ENCODE measurements around the gene PHOX2A.

The PHOX2A gene

GRCh38 chr11:72243173-72244059 is 560 bp downstream of the PHOX2A start:
- TF ChIP-seq, protein P1, sequence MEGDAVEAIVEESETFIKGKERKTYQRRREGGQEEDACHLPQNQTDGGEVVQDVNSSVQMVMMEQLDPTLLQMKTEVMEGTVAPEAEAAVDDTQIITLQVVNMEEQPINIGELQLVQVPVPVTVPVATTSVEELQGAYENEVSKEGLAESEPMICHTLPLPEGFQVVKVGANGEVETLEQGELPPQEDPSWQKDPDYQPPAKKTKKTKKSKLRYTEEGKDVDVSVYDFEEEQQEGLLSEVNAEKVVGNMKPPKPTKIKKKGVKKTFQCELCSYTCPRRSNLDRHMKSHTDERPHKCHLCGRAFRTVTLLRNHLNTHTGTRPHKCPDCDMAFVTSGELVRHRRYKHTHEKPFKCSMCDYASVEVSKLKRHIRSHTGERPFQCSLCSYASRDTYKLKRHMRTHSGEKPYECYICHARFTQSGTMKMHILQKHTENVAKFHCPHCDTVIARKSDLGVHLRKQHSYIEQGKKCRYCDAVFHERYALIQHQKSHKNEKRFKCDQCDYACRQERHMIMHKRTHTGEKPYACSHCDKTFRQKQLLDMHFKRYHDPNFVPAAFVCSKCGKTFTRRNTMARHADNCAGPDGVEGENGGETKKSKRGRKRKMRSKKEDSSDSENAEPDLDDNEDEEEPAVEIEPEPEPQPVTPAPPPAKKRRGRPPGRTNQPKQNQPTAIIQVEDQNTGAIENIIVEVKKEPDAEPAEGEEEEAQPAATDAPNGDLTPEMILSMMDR (IDR thresholded peaks at IDR 0.05; ENCODE audit: control insufficient read depth, extremely low read depth, insufficient read depth) = no peak
- DNase-seq (ENCODE audit: low read depth) = no peak
- H3K4me3 ChIP-seq (ENCODE audit: low read depth, low read length) = no peak overlapping the region

GRCh38 chr11:72242141-72242540 is 1.8 kb downstream of the PHOX2A start:
- H3K4me3 ChIP-seq (ENCODE audit: low read depth, low read length) = no peak overlapping the region
- TF ChIP-seq, protein P1 (IDR thresholded peaks at IDR 0.05; ENCODE audit: control insufficient read depth, extremely low read depth, insufficient read depth) = no peak
- no peak for DNase-seq (ENCODE audit: low read depth)

- TF ChIP-seq, protein P1 (IDR thresholded peaks at IDR 0.05; ENCODE audit: control insufficient read depth, extremely low read depth, insufficient read depth) = no peak
- no peak overlapping the region for H3K4me3 ChIP-seq (ENCODE audit: low read depth, low read length)
- DNase-seq (ENCODE audit: low read depth) = no peak
Observed at GRCh38 chr11:72241291-72241781, 2.6 kb downstream of the PHOX2A start.

DNA sequence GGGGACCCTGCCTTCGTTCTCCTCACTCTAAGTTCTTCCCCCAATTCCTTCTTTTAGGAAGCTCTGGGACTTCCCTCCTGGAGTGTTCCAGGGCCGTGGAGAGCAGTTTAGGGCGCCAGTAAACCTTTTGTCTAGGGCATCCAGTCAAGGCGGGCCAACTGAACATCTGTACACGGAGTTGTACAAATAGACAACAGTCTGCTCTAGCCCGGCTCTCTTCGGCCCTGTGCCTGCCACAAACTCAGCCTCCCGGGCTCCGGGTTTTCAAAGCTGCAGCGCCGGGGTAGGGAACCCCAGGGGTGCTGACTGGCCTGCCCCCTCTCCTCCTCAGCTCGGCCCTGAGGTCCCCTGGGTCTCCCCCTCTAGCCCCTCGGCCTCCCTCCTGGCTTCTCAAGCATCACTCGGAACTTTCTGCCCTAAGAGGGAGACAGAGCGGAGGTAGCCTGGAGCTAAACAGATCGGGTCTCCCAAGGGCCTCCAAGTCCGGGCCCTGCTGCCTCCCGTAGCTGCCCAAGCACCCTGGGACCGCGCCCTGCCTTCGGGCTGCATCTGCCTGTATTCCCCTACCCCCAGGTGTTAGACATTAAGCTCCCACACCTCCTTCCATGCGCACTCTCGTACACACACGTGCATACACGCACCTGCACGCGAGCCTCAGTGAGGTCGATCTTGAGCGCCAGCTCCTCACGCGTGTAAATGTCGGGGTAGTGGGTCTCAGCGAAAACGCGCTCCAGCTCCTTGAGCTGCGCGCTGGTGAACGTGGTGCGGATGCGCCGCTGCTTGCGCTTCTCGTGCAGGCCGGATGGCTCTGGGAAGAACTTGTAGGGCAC is 3.3 kb downstream of the PHOX2A start:
- no peak for DNase-seq (ENCODE audit: low read depth)
- H3K4me3 ChIP-seq (ENCODE audit: low read depth, low read length) = no peak overlapping the region
- TF ChIP-seq, protein P1 (IDR thresholded peaks at IDR 0.05; ENCODE audit: control insufficient read depth, extremely low read depth, insufficient read depth) = no peak

DNA sequence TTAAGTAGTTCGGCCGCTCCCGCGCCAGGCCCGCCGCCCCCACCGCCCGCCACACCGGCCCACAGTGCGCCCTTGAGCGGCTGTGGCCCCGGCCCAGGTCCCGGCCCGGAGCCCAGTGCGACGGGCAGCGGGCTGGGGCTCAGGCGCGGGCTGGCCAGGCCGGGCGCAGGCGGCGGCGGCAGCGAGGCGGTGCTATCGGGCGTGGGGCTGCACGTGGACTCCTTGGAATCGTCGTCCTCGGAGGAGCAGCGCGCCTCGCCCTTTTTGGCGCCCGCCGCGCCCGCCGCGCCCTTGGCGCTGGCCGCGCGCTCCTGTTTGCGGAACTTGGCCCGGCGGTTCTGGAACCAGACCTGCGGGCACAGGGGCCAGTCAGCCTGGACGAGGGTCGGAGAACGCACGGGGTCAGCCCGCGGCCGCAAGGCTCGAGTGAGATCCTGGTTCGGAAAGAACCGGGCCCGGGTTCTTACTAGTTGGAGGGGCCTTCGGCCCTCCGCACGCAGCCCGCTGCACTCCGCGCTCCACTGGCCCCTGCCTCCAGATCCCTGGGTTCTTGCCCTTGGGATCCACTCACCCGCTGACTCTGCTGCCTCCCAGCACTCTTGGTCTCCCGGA is 4.0 kb downstream of the PHOX2A start:
- H3K4me3 ChIP-seq (ENCODE audit: low read depth, low read length) = no peak overlapping the region
- DNase-seq (ENCODE audit: low read depth) = no peak

DNA sequence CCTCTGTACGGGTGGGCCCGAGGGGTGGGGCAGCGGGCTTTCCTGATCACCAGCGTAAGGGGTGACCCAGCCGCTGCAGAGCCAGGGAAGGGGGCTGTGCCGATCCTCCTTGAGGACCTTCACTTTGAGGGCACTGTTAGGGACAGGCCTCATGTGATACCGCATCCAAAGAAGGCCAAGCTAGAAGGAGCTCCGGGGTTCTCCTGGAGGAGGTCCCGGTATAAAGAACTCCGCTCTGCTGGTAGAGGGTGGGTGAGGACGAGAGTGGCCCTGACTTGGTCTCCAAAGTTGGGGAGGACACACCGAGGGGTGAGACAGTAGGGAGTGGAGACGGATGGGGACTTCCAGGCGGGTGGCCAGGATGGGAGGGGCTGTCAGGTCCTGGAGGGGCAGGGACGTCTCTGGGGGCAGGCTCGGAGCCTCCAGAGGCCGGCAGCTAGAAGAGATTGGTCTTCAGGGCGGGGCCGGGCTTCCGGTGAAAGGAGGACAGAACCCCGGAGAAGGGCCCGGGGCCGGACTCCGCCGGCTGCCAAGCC is 4.6 kb downstream of the PHOX2A start:
- no peak overlapping the region for H3K4me3 ChIP-seq (ENCODE audit: low read depth, low read length)
- no peak for DNase-seq (ENCODE audit: low read depth)
- TF ChIP-seq, protein P1 (IDR thresholded peaks at IDR 0.05; ENCODE audit: control insufficient read depth, extremely low read depth, insufficient read depth) = no peak

More for the DNA sequence above, 4.0 kb downstream of the PHOX2A start:
- TF ChIP-seq, protein P1 (IDR thresholded peaks at IDR 0.05; ENCODE audit: control insufficient read depth, extremely low read depth, insufficient read depth) = no peak

Data from LNCaP clone FGC (cell line).